Smooth muscle cell (in vitro differentiated cells): Measurements from ENCODE around the gene IL22RA1. TPM values are rescaled to one million over a fixed set of nuclear protein-coding genes. Genes with fewer than 3 reads are reported as not detected.

Source experiments
- DNase-seq: peaks from one replicate; lab custom pipeline; 2025; ENCODE audit not compliant: unreplicated experiment; lab: John Stamatoyannopoulos, UW
- H2AFZ ChIP-seq: fragments of 200-600 bp; sonication (generic); 2 replicates; pipeline ENCODE4 v1.6.0; 2016; ENCODE audit warnings: antibody characterized with exemption, low read depth, mild to moderate bottlenecking
- H3F3A ChIP-seq: fragments of 200-600 bp; sonication (generic); 2 replicates; pipeline ENCODE4 v1.6.0; 2017; ENCODE audit warnings: antibody characterized with exemption, low read depth
- H3K27ac ChIP-seq: fragments of 200-600 bp; sonication (generic); 2 replicates; pipeline ENCODE4 v1.5.1; 2016; ENCODE audit warnings: low read depth, mild to moderate bottlenecking
- H3K27me3 ChIP-seq: fragments of 200-600 bp; sonication (generic); 2 replicates; pipeline ENCODE4 v1.6.1; 2016; ENCODE audit warnings: low read depth, mild to moderate bottlenecking
- H3K36me3 ChIP-seq: fragments of 200-600 bp; sonication (generic); 2 replicates; pipeline ENCODE4 v1.5.1; 2016; ENCODE audit warnings: low read depth
- H3K4me1 ChIP-seq: fragments of 200-600 bp; sonication (generic); 2 replicates; pipeline ENCODE4 v1.5.1; 2016; ENCODE audit warnings: low read depth
- H3K4me2 ChIP-seq: fragments of 200-600 bp; sonication (generic); 2 replicates; pipeline ENCODE4 v1.6.0; 2016; ENCODE audit warnings: mild to moderate bottlenecking
- H3K4me3 ChIP-seq: fragments of 200-600 bp; sonication (generic); 2 replicates; pipeline ENCODE4 v1.5.1; 2016; ENCODE audit warnings: mild to moderate bottlenecking
- H3K79me2 ChIP-seq: fragments of 200-600 bp; sonication (generic); 2 replicates; pipeline ENCODE4 v1.6.0; 2016; ENCODE audit warnings: low read depth, mild to moderate bottlenecking
- H3K9ac ChIP-seq: fragments of 200-600 bp; sonication (generic); 2 replicates; pipeline ENCODE4 v1.6.0; 2016; ENCODE audit warnings: low read depth
- H3K9me3 ChIP-seq: fragments of 200-600 bp; sonication (generic); replicated peaks from 2 replicates; pipeline ENCODE4 v1.5.1; 2016; ENCODE audit warnings: low read depth
- H4K20me1 ChIP-seq: fragments of 200-600 bp; sonication (generic); 2 replicates; pipeline ENCODE4 v1.6.0; 2016; ENCODE audit warnings: low read depth
- WGBS: methylation state at CpG from one replicate; pipeline ENCODE4 v1.1.7; 2016; ENCODE audit warnings: low lambda C conversion rate; 5-methylcytosine and 5-hydroxymethylcytosine counted together
- polyA plus RNA-seq: library from polyadenylated mRNA; unstranded; fragments of >200 nt; fragmentation: Nextera tagmentation; extraction: Ambion mirVana; gene quantifications from 2 replicates; pipeline ENCODE4 v1.2.1, GENCODE V29; 2016
- total RNA-seq: library from RNA; depleted of rRNA; stranded (reverse); fragments of >200 nt; gene quantifications from 2 replicates; pipeline ENCODE4 v1.2.3, GENCODE V29; 2014
- TF ChIP-seq, protein P1 (sequence below): fragments of 200-600 bp; sonication (generic); IDR thresholded peaks from 2 replicates; pipeline ENCODE4 v1.5.1; 2017; ENCODE audit warnings: borderline replicate concordance, mild to moderate bottlenecking, antibody characterized with exemption; ENCODE audit not compliant: insufficient read depth, poor library complexity, severe bottlenecking

IL22RA1 gene
- total and polyA plus RNA-seq, 2 experiments from 2014 or later = 0.40 TPM; not detected in 1

- TF ChIP-seq, protein P1, sequence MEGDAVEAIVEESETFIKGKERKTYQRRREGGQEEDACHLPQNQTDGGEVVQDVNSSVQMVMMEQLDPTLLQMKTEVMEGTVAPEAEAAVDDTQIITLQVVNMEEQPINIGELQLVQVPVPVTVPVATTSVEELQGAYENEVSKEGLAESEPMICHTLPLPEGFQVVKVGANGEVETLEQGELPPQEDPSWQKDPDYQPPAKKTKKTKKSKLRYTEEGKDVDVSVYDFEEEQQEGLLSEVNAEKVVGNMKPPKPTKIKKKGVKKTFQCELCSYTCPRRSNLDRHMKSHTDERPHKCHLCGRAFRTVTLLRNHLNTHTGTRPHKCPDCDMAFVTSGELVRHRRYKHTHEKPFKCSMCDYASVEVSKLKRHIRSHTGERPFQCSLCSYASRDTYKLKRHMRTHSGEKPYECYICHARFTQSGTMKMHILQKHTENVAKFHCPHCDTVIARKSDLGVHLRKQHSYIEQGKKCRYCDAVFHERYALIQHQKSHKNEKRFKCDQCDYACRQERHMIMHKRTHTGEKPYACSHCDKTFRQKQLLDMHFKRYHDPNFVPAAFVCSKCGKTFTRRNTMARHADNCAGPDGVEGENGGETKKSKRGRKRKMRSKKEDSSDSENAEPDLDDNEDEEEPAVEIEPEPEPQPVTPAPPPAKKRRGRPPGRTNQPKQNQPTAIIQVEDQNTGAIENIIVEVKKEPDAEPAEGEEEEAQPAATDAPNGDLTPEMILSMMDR = no peak
- Histone ChIP-seq H3K4me1 (no peaks in the 10 kb centered on the region), H3K27me3 (no peaks in the 10 kb centered on the region), H2AFZ (no peak overlapping the region), H4K20me1 (no peaks in the 10 kb centered on the region), H3K4me3 (no peak overlapping the region), H3K79me2 (no peaks in the 10 kb centered on the region), H3K36me3 (no peaks in the 10 kb centered on the region), H3F3A (no peaks in the 10 kb centered on the region), H3K9ac (no peak overlapping the region), H3K4me2 (no peak overlapping the region), H3K9me3 (no peaks in the 10 kb centered on the region), H3K27ac (peak overlapping the region; percentile 7)
- DNase-seq = no peak
- 76% methylated on average over 14 of the region's 14 CpGs for WGBS
Observed at GRCh38 chr1:24117722-24118409, 25.1 kb downstream of the IL22RA1 start.

DNA sequence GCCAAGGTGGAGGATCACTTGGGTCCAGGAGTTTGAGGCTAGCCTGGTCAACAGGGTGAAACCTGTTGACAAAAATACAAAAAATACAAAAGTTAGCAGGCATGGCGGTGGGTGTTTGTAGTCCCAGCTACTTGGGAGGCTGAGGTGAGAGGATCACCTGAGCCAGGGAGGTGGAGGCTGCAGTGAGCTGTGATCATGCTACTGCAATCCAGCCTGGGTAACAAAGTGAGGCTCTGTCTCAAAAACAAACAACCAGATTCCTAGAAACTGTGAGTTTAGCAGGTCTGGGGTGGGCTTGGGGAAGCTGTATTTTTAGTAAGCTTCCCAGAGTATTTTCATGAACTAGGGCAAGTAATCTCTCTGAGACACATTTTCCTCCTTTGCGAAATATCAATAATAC, 25.8 kb downstream of the IL22RA1 start:
- Histone ChIP-seq H4K20me1 (no peaks in the 10 kb centered on the region), H3K9me3 (no peaks in the 10 kb centered on the region), H3K36me3 (no peaks in the 10 kb centered on the region), H3K79me2 (no peaks in the 10 kb centered on the region), H3K4me3 (no peak overlapping the region), H3K27me3 (no peaks in the 10 kb centered on the region), H3K9ac (no peak overlapping the region), H3F3A (no peaks in the 10 kb centered on the region), H3K4me1 (no peaks in the 10 kb centered on the region), H3K27ac (no peak overlapping the region), H2AFZ (no peak overlapping the region), H3K4me2 (no peak overlapping the region)
- no peak for DNase-seq
- TF ChIP-seq, protein P1 = no peak
- 98% methylated on average over 2 of the region's 2 CpGs for WGBS

- DNase-seq = no peak
- no peak overlapping the region for H3K4me2 ChIP-seq
- no peaks in the 10 kb centered on the region for H3K27me3 ChIP-seq
- no peaks in the 10 kb centered on the region for H3K36me3 ChIP-seq
- no peaks in the 10 kb centered on the region for H3F3A ChIP-seq
- no peak overlapping the region for H3K4me3 ChIP-seq
- no peaks in the 10 kb centered on the region for H3K9me3 ChIP-seq
- no peak overlapping the region for H3K9ac ChIP-seq
- no peak overlapping the region for H2AFZ ChIP-seq
- TF ChIP-seq, protein P1 = no peak
- no peaks in the 10 kb centered on the region for H4K20me1 ChIP-seq
- H3K27ac ChIP-seq = no peak overlapping the region
- no peaks in the 10 kb centered on the region for H3K79me2 ChIP-seq
- 75% methylated on average over 6 of the region's 6 CpGs for WGBS
- no peaks in the 10 kb centered on the region for H3K4me1 ChIP-seq
Observed at GRCh38 chr1:24114753-24115152, 28.2 kb downstream of the IL22RA1 start.

DNA sequence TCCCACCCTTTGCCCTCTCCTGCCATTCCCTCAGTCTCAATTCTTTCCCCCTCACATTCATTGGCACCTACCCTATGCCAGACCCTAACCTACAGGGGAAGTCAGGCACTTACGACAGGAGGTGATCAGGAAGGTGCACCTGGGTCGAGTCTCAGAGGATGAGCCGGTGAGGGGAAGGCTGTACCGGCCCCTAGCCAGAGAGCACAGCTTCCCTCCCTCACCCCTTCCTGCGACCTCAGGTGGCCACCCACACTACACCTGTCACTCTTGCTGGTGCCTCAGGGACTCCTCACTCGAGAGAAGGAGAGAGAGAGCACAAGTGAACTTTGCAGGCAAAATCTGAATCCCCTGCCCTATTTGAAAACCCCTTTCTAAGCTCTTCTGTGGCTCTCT, 29.3 kb downstream of the IL22RA1 start:
- Histone ChIP-seq H3K79me2 (no peaks in the 10 kb centered on the region), H3K4me3 (no peak overlapping the region), H3K9me3 (no peaks in the 10 kb centered on the region), H3K4me2 (no peak overlapping the region), H3K27me3 (no peaks in the 10 kb centered on the region), H4K20me1 (no peaks in the 10 kb centered on the region), H3K27ac (no peak overlapping the region), H3F3A (no peaks in the 10 kb centered on the region), H3K36me3 (no peaks in the 10 kb centered on the region), H2AFZ (no peak overlapping the region), H3K4me1 (peaks cover under 1% of the 10 kb centered on the region), H3K9ac (no peak overlapping the region)
- TF ChIP-seq, protein P1 = no peak
- 77% methylated on average over 6 of the region's 6 CpGs for WGBS
- DNase-seq = no peak
